Cardiac fibroblast (primary cell): Measurements from ENCODE around the gene SLC44A3.

ENCODE experiments used
- DNase-seq, 2 donors: peaks; one replicate each; pipeline versions ENCODE4 v3.0.0 to v3.0.0-alpha.2; 2010; ENCODE audit warnings: low read depth in 2 of 2
- H3K4me3 ChIP-seq, 2 donors: replicated peaks in 1 of 2; 1 replicate in 1 of 2; 2 replicates in 1 of 2; pipeline ENCODE4 v1.5.1; 2011; ENCODE audit warnings: low read depth in 2 of 2, low read length in 2 of 2, mild to moderate bottlenecking in 2 of 2, moderate library complexity in 1 of 2
- CTCF ChIP-seq: IDR thresholded peaks from one replicate; pipeline ENCODE4 v1.5.1; 2011; ENCODE audit warnings: low read depth, mild to moderate bottlenecking, low read length, inconsistent platforms

Gene SLC44A3

GRCh38 chr1:94805912-94806311 is 14.2 kb upstream of the SLC44A3 start:
- peak; percentile 73 for DNase-seq
- peak overlapping the region in 1 of 2 donors; percentile 33 for H3K4me3 ChIP-seq
- peak; percentile 97 for TF ChIP-seq CTCF

- DNase-seq = peak; percentile 72 to 73
- peak overlapping the region in 1 of 2 donors; percentile 33 for H3K4me3 ChIP-seq
- TF ChIP-seq CTCF = no peak
Observed at GRCh38 chr1:94806441-94806871, 13.7 kb upstream of the SLC44A3 start.

- H3K4me3 ChIP-seq = no peak overlapping the region
- no peak for DNase-seq
- TF ChIP-seq CTCF = no peak
Observed at GRCh38 chr1:94807742-94808491, 12.2 kb upstream of the SLC44A3 start.

- TF ChIP-seq CTCF = no peak
Observed at GRCh38 chr1:94808669-94809068, 11.5 kb upstream of the SLC44A3 start.

GRCh38 chr1:94812985-94813384 is 7.2 kb upstream of the SLC44A3 start:
- no peak for TF ChIP-seq CTCF
- DNase-seq = no peak

More at GRCh38 chr1:94808669-94809068, 11.5 kb upstream of the SLC44A3 start:
- no peak overlapping the region for H3K4me3 ChIP-seq
- DNase-seq = no peak

GRCh38 chr1:94816030-94816429 is 4.1 kb upstream of the SLC44A3 start:
- no peak for DNase-seq
- TF ChIP-seq CTCF = no peak
- no peak overlapping the region for H3K4me3 ChIP-seq

More at GRCh38 chr1:94812985-94813384, 7.2 kb upstream of the SLC44A3 start:
- H3K4me3 ChIP-seq = no peak overlapping the region

- no peak overlapping the region for H3K4me3 ChIP-seq
- no peak for DNase-seq
- TF ChIP-seq CTCF = no peak
Observed at GRCh38 chr1:94817712-94818111, 2.4 kb upstream of the SLC44A3 start.
